Measurements from ENCODE around the gene AFF3.

DNA sequence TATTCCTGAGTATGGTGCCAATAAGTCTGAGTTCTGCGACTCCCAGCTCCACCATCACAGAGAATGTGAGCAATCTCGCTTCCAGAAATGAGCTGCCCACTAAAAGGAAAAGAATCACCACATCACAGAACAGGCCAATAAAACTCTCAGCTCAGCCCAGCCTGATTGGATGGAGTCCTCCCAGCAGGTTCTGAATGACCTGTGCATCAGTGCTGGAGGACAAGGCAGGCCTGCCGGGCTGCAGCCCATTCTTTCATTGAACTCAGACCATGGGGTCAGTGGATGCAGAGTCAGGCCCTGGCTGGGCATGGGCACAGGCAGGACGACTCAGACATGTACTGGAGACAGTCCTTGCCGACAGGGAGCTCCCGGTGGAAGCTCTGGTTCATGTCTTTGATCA lies 519.9 kb downstream of the AFF3 start:
- TF ChIP-seq, protein P1, sequence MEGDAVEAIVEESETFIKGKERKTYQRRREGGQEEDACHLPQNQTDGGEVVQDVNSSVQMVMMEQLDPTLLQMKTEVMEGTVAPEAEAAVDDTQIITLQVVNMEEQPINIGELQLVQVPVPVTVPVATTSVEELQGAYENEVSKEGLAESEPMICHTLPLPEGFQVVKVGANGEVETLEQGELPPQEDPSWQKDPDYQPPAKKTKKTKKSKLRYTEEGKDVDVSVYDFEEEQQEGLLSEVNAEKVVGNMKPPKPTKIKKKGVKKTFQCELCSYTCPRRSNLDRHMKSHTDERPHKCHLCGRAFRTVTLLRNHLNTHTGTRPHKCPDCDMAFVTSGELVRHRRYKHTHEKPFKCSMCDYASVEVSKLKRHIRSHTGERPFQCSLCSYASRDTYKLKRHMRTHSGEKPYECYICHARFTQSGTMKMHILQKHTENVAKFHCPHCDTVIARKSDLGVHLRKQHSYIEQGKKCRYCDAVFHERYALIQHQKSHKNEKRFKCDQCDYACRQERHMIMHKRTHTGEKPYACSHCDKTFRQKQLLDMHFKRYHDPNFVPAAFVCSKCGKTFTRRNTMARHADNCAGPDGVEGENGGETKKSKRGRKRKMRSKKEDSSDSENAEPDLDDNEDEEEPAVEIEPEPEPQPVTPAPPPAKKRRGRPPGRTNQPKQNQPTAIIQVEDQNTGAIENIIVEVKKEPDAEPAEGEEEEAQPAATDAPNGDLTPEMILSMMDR (IDR thresholded peaks at IDR 0.05): no peak
- no peak for TF ChIP-seq POLR2A (IDR thresholded peaks at IDR 0.05)
